HG03025 (cell line): Measurements from ENCODE around the gene TIGAR.

Experiments used
- ATAC-seq: cut with Tn5 transposase; IDR thresholded peaks from one replicate; pipeline ENCODE4 v1.9.1; 2021; ENCODE audit warnings: mild to moderate bottlenecking, moderate library complexity; ENCODE audit not compliant: unreplicated experiment, low FRiP score

The TIGAR gene

DNA sequence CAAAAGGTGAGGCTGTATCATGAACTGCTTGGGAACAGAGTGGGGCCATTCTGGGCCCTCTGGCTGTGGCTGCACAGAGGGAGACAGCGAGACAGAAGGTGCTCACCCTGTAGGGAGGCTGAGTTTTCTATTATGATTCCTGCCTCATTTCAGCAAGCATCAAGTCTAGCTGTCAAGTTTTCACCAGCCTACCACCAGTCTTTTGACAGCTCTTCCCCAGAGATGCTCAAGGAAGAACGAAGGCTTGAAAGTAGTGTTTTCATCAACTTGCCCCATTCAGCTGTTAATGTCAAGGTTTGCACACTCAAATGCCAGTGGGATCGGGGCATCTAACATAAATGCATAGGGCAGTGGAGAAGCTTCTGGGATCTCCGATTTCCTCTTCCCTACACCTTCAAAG is 48.5 kb downstream of the TIGAR start:
- no peak for ATAC-seq

DNA sequence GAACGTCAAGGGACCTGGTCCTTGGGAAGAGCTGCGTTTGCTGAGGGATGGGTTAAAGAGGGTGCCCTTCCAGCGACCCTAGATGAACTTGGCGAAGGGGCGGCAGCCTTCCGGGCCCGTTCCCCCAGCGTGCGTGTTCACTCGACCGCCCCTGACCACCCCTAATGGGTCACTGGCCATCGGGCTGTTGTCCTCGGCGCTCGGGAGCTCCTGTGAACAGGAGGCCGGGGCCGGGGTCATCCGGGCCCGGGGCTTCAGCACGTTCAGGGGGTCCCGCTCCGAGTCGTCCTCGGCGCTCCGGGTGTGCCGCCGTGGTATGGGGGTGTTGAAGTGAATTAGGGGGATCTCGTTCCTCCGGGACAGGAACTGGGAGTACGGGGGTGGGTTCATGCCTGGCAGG is 49.3 kb downstream of the TIGAR start:
- ATAC-seq = no peak

DNA sequence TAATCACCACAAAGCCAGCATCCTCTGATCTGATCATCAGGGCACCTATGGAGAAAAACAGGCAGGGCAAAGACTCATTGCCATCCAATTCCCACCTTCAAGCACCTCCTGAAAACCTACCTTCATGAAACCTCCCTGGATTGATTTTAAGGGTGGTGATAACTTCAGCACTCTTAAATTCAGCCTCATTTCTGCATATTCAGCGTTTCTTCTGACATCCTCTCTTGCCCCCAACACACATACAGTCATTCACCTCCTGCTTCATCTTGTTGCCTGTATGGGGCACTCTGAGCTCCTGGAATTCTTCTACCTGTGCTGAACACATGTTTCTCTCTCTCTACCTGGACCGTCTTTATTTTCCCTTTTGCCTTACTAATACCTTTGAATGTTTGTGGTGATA is 51.6 kb downstream of the TIGAR start:
- ATAC-seq = no peak

DNA sequence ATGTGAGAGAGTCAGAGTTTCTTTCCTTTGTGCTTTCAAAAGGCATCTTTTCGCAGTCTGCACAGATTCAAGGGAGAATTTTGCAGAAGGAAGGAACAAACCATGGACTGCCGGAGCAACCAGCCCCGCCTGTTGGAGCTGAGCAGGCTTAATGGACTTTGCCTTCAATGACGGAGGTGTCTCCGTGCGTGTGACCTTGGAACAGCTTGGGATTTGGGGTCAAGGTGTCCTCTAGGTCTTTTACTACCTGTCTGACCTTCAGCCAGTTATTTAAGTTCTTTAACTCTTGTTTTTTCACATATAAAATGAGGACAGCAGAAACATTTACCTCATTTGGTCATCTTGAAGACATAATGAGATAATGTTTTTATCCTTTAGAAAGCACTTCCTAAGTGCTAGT is 54.4 kb downstream of the TIGAR start:
- ATAC-seq = no peak

DNA sequence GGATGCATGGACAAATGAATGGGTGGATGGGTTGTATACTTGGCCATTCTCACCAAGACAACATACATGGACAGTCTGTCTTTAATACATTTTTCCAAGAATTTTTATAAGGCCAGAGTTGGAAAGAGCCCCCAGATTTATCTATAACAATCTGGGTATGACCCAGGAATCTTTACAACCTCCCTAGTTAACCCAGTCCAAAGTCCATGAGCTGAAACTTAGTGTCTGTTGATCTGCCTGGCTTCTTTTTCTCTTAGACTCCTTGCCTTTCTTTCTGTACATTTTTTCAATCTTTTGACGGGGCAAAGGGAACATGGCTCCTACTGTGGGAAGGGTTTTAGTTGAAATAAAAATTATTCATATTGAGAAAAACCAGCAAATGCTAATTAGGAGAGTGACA is 57.8 kb downstream of the TIGAR start:
- ATAC-seq = no peak

DNA sequence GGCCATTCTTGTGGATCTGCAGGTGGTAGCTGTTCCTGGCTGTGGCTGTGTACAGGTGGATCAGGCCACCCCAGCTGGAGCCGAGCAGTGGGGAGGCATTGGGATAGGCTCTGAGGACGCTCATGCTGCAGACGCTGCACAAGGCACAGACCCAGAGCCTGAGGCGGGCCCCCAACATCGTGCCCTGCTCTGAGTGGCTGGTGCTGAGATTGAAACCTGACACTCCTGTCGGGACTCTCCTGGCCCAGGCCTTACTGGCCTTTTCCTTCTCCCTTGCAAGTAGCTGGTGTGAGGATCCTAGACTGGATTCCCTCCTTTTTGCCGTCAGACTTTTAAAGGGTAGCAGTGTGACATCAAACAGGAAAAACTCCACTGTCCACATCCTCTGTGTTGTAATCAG is 58.4 kb downstream of the TIGAR start, which contains the start of gene FGF23:
FGF23 (minus strand) TSS at position 308 of the 400 bp plus-strand sequence; CDS start at position 178, 130 bp downstream.
- ATAC-seq = no peak

DNA sequence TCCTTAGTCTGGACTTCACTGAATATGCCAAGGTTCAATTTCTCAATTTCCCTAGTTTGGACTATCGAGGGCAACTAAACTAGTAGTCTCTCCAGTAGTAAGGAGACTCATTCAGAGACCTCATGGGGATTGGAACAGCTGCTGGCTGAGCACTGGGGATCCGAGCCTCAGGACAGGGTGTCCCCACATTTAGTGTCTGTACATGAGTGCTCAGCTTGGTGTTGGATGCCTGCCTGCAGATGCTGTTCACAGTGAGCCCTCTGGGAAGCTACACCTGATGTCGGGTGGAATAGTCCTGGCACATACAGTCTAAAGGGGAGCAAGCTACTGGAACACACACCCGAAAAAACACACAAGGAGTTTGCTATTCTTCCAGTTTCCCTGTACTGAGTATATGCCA is 59.3 kb downstream of the TIGAR start:
- no peak for ATAC-seq

DNA sequence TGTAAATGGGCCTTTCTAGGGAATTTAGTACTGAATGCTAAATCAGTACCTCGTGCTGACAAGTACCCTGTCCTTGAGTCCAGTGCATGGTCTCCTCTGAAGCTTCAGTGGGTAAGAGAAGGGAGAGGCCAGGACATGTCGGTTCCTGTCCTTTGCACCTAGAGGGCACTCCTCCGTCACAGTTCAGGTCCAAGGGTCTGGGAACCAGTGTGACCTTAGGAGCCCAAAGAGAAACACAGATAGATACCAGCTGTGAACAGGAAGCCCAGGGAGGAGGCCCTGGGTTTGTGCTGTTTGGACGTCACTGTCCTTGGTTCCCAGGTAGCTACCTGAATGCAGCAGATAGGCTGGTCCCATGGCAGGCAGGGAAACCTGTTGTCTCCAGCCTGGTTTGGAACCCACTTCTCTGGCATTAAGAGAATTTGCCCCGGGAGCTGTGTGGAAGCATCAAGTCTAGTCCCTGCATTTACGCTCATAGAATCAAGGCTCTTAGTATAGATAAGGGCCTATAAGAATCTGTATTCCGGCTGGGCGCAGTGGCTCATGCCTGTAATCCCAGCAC is 62.4 kb downstream of the TIGAR start:
- ATAC-seq = no peak

DNA sequence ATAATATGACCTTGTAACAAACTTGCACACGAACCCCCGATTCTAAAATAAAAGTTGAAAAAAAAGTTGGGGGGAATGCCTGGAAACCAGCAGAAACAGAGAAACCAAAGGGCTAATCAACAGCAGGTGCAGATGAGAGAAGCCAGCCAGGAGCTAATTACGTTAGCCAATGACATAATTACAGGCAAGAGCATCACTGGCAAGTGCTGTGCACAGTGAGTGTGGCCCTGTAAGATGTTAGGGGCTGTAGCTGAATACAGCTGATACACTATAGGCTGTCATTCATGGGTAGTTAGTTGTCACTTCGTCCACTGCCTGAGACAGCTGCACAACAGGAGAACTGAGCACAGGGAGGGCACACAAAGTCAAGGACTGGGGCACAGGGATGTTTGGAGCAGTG is 65.8 kb downstream of the TIGAR start:
- ATAC-seq = no peak

DNA sequence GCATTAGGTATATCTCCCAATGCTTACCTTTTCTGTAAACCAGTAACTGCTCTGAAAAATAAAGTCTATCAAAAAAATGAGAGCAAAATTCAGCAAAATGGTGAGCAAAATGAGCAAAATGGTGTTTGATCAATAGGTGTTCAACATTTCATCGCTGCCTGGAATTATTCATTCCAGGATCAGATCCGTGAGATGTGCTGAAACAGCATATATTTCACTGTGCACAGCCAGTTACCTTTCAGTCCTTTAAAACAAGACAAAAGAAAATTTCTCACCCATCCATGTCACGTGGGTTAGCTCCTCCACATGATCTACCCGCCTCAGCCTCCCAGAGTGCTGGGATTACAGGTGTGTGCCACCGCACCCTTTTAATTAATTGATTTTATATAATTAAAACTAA is 66.6 kb downstream of the TIGAR start:
- ATAC-seq = no peak

DNA sequence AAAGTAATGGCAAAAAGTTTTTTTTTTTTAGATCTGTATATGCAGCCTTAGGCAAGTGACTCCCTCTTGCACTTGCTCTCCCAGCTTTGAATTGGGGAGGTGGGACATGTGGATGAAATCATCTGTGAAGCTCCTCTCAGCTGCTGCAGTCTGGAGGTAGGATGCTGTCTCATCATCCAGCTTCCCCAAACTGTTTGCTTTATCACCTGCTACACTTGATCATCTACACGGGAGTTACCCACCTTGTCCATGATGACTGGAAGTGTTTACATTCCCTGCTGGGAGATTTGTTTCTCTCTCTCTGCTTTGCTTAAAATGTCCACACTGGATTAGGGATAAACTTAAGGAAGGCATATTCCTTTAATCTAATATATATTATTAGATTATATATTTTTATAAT is 67.0 kb downstream of the TIGAR start:
- no peak for ATAC-seq

DNA sequence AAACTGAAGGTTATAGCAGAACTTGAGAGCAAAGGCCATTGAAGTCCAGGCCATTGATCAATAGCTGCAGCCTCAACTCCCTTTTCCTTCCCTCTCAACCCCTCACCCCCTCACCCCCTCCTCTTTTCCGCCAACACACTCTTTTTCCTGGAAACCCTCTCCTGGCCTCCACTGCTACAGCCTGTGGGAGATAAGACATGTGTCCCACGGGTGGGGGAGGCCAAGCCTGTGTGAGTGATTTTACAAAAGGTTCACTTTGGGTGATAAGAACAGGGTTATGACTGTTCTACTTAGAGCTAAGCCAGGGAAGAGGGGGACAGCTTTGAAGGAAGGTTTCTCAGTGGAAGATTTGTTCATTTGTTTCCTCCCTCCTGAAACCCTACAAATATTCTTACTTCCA is 67.6 kb downstream of the TIGAR start:
- ATAC-seq = no peak

DNA sequence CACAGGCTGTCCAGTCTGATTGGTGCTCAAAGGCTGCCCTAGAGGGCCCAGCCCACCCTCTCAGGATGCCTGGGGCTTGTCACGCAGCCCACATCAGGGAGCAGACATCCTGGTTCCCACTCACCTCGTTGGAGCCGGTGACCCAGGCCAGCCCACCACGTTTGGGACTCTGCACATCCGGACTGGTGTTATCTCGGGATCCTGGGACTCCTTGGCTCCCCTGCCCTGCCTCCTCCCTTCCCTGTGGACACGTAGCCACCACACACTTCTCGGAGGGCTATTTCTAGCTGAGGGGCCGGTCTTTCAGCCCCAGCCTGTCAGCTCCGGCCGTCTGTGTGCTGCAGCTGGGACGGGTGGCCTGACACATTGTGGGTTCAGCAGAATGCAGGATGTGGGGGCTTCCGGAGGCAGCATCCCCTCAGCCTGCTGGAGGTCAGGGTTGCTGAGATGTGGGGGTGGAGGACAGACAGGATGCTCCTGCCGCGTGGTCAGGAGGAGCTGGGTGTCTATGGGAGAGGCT is 71.3 kb downstream of the TIGAR start:
- no peak for ATAC-seq

DNA sequence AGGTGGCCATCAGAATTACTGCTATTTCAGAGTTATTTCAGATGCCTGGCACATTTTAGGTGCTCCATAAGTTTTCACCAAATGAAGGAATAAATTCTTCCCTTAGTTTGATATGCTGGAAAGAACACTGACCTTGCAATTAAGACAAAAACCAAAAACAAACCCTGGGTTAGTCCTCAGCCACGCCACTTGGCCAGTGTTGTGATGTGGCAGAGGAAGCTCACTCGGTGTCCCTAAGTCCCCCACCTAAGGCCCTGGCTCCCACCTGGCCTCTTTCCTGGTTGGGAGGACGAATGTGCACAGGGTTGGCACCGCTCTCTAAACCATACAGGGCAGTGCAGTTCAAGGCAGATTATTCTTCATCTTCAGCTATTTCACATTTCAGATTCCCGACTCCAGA is 72.2 kb downstream of the TIGAR start:
- ATAC-seq = no peak

DNA sequence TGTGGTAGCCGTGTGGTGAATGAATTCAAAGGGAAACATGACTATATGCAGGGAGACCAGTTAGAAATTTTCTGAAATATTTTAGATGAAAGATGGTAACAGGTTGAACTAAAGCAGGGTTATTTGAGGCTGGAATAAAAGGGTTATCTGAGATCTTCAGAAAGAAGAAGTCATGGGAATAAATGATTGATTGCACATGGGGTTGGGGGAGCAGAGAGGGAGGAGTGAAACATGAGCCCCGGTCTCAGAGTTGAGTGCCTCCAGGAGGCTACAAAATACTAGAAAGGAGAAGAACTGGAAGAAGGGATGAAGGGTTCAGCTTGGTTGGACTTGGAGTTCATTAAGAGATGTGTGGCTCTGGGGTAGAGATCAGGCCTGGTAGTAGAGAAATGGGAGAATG is 74.8 kb downstream of the TIGAR start:
- ATAC-seq = no peak

DNA sequence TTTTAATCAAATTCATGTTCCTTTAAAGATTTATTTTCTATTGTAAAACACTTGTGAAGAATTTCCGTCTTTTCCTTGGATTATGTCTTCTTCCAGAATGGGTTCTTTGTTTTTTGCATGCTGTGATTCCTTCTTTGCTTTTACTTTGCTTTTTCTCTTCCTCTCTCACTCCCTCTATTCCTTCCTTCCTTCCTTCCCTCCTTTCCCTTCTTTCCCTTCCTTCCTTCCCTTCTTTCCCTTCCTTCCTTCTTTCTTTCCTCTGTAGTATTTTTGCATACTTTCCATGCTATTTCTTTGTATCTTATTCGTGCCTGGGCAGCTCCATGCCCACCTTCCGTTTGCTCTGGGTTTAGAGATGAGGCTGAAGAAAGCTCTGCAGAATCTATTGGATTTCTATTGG is 80.1 kb downstream of the TIGAR start:
- ATAC-seq = no peak

DNA sequence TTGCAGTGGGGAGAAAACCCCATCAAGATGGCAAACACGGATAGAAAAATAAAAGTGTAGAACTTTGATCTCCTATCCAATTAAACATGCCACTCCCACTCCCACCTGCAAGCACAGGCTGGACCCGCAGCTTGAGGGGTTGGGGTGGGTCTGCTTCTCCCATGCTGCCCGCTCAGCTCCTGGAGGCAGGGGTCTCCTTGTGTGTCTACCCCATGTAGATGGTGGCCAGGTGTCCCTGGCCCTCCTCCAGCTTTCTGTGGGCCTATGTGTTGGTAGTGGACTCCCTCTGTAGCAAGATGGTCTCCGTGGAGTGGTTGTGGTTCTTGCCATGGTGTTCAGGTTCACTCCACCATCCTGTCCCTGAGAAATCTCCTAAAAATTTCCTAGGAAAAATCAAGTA is 82.0 kb downstream of the TIGAR start:
- ATAC-seq = no peak
